HepG2 (cell line): ENCODE measurements around the gene SETD2. TPM values are rescaled to one million over a fixed set of nuclear protein-coding genes. Genes with fewer than 3 reads are reported as not detected.

Experiments
- FOXA3 ChIP-seq: IDR thresholded peaks from 2 replicates; pipeline ENCODE4 v1.6.1; 2016; ENCODE audit warnings: missing genetic modification reagents, missing compliant biosample characterization
- KLF12 ChIP-seq: sonication (generic); formaldehyde crosslinking; IDR thresholded peaks from 2 replicates; pipeline ENCODE4 v1.4.0; 2020; ENCODE audit warnings: missing genetic modification reagents, borderline replicate concordance
- MEIS2 ChIP-seq: sonication (generic); formaldehyde crosslinking; IDR thresholded peaks from 2 replicates; pipeline ENCODE4 v1.9.0; 2021; ENCODE audit warnings: mild to moderate bottlenecking, missing genetic modification reagents
- TGIF2 ChIP-seq: IDR thresholded peaks from 2 replicates; pipeline ENCODE4 v1.6.1; 2016; ENCODE audit warnings: control low read depth, missing compliant biosample characterization
- ZFP62 ChIP-seq: sonication (generic); formaldehyde crosslinking; IDR thresholded peaks from 2 replicates; pipeline ENCODE4 v1.4.0; 2020; ENCODE audit warnings: missing genetic modification reagents
- ZNF558 ChIP-seq: sonication (generic); formaldehyde crosslinking; IDR thresholded peaks from 2 replicates; pipeline ENCODE4 v1.9.0; 2022; ENCODE audit warnings: mild to moderate bottlenecking, missing genetic modification reagents, borderline replicate concordance
- ZNF788 ChIP-seq: sonication (generic); formaldehyde crosslinking; IDR thresholded peaks from 2 replicates; pipeline ENCODE4 v1.5.0; 2020; ENCODE audit warnings: mild to moderate bottlenecking, missing genetic modification reagents, borderline replicate concordance
- ZNF878 ChIP-seq: sonication (generic); formaldehyde crosslinking; IDR thresholded peaks from 2 replicates; pipeline ENCODE4 v1.8.1; 2023; ENCODE audit warnings: mild to moderate bottlenecking, missing genetic modification reagents, moderate library complexity
- ZSCAN9 ChIP-seq: IDR thresholded peaks from 2 replicates; pipeline ENCODE4 v1.6.1; 2016; ENCODE audit warnings: borderline replicate concordance
- polyA plus RNA-seq, 8 experiments: library from polyadenylated mRNA; depleted of rRNA in 3 of 8; stranded (reverse) in 7 of 8; unstranded in 1 of 8; fragments of >200 nt; fragmentation: Illumina TruSeq in 4 of 8; extraction: Trizol in 4 of 8; gene quantifications; 2 replicates each; pipeline versions ENCODE4 v1.2.1 to v1.2.3, GENCODE V29; 2011 to 2016; ENCODE audit warnings: low read depth in 4 of 8, missing spikeins in 1 of 8, mixed read lengths in 1 of 8; ENCODE audit not compliant: insufficient read depth in 1 of 8
- total RNA-seq, 5 experiments: library from RNA; depleted of rRNA; stranded (reverse); fragments of >200 nt; fragmentation: Illumina TruSeq; extraction: Trizol; gene quantifications; 2 replicates each; pipeline ENCODE4 v1.2.3, GENCODE V29; 2016; ENCODE audit warnings: low read depth in 1 of 5
- TF ChIP-seq, protein P1 (sequence below): sonication (generic); formaldehyde crosslinking; IDR thresholded peaks from 2 replicates; pipeline ENCODE4 v1.4.0; 2020; ENCODE audit warnings: missing genetic modification reagents, mild to moderate bottlenecking, borderline replicate concordance
- TF ChIP-seq, protein P2 (sequence below): IDR thresholded peaks from 2 replicates; pipeline ENCODE4 v1.6.1; 2016; ENCODE audit warnings: mild to moderate bottlenecking, missing biosample characterization, missing genetic modification reagents
- TF ChIP-seq, protein P3 (sequence below): sonication (generic); formaldehyde crosslinking; IDR thresholded peaks from 2 replicates; pipeline ENCODE4 v1.4.0; 2020; ENCODE audit warnings: mild to moderate bottlenecking, missing genetic modification reagents
- TF ChIP-seq, protein P4 (sequence below): sonication (generic); formaldehyde crosslinking; conservative IDR thresholded peaks from 2 replicates; pipeline ENCODE4 v1.4.0; 2020; ENCODE audit warnings: mild to moderate bottlenecking, missing genetic modification reagents, moderate library complexity
- TF ChIP-seq, protein P5 (sequence below): sonication (generic); formaldehyde crosslinking; IDR thresholded peaks from 2 replicates; pipeline ENCODE4 v1.4.0; 2020; ENCODE audit warnings: low read depth, mild to moderate bottlenecking, missing genetic modification reagents
- TF ChIP-seq, protein P6 (sequence below): IDR thresholded peaks from 2 replicates; pipeline ENCODE4 v1.6.1; 2016; ENCODE audit warnings: missing compliant biosample characterization, missing genetic modification reagents, borderline replicate concordance

The SETD2 gene
- total and polyA plus RNA-seq, 2 of the 13 experiments (the other 11 are each of a cell fraction or from before 2014, with no cell fraction given) = 14.2 to 24.2 TPM

DNA sequence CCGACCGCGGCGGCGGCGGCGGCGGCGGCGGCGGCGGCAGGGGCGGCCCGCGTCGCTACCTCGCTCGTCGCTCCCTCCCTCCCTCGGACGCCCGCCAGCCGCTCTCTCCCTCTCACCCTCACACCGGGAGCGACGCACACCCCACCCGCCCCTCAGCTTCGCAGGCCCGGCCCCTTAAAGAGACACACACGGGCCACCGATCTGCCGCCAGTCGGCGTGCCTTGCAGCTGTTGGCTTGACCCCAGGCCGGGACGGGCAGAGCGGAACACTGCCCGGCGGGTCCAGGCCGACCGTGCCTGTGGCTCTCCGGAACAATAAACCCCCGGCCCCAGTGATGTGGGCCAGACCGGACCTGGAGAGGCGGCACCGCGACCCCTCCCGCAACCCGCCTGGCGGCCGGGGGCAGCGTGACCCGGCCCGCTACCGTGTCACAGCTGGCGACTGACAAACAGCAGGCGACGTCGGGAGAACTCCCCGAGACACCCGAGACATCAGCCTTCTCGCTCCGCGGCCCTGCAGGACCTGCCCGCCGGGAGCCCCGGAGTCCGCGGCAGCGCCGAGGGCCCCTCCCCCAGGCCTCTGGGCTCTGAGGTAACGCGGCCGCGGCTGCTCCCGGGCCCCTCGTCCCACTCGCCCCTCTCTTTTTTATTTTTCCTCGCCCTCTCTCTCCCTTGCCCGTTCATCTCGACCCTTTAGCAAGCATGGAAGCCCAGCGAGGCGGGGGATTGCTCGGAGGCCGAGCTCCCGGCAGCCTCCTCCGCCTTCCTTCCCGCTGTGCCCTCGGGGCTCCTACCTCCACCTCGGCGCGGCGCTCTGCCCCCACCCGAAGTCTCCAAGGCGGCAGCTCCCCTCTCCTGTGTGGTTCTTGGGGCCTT, at the start of gene SETD2 (continued):
- TF ChIP-seq, protein P1, sequence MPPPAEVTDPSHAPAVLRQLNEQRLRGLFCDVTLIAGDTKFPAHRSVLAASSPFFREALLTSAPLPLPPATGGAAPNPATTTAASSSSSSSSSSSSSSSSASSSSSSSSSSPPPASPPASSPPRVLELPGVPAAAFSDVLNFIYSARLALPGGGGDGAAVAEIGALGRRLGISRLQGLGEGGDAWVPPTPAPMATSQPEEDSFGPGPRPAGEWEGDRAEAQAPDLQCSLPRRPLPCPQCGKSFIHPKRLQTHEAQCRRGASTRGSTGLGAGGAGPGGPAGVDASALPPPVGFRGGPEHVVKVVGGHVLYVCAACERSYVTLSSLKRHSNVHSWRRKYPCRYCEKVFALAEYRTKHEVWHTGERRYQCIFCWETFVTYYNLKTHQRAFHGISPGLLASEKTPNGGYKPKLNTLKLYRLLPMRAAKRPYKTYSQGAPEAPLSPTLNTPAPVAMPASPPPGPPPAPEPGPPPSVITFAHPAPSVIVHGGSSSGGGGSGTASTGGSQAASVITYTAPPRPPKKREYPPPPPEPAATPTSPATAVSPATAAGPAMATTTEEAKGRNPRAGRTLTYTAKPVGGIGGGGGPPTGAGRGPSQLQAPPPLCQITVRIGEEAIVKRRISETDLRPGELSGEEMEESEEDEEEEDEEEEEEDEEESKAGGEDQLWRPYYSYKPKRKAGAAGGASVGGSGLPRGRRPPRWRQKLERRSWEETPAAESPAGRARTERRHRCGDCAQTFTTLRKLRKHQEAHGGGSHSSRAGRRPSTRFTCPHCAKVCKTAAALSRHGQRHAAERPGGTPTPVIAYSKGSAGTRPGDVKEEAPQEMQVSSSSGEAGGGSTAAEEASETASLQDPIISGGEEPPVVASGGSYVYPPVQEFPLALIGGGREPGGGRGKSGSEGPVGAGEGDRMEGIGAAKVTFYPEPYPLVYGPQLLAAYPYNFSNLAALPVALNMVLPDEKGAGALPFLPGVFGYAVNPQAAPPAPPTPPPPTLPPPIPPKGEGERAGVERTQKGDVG (CRISPR knock-in tag) = peak; percentile 37; the same call in 1 of the 2 replicates
- TF ChIP-seq FOXA3 (CRISPR knock-in tag) (0 out of 2 replicates have a peak, but pooled peaks have one; percentile 19), TGIF2 (CRISPR knock-in tag) (peak; percentile 61; the same call in 1 of the 2 replicates), MEIS2 (peak; percentile 61; the same call in 1 of the 2 replicates), ZNF878 (peak; percentile 77; the same call in 1 of the 2 replicates), ZSCAN9 (CRISPR knock-in tag) (no peak), ZNF788 (0 out of 2 replicates have a peak, but pooled peaks have one; percentile 5), ZNF558 (CRISPR knock-in tag) (0 out of 2 replicates have a peak, but pooled peaks have one; percentile 49), KLF12 (CRISPR knock-in tag) (peak; percentile 81), ZFP62 (CRISPR knock-in tag) (no peak)
- TF ChIP-seq, protein P2, sequence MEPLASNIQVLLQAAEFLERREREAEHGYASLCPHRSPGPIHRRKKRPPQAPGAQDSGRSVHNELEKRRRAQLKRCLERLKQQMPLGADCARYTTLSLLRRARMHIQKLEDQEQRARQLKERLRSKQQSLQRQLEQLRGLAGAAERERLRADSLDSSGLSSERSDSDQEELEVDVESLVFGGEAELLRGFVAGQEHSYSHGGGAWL (CRISPR knock-in tag) = peak; percentile 57; the same call in 1 of the 2 replicates
- TF ChIP-seq, protein P3, sequence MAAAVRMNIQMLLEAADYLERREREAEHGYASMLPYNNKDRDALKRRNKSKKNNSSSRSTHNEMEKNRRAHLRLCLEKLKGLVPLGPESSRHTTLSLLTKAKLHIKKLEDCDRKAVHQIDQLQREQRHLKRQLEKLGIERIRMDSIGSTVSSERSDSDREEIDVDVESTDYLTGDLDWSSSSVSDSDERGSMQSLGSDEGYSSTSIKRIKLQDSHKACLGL (CRISPR knock-in tag) = peak; percentile 78; the same call in 1 of the 2 replicates
- TF ChIP-seq, protein P4, sequence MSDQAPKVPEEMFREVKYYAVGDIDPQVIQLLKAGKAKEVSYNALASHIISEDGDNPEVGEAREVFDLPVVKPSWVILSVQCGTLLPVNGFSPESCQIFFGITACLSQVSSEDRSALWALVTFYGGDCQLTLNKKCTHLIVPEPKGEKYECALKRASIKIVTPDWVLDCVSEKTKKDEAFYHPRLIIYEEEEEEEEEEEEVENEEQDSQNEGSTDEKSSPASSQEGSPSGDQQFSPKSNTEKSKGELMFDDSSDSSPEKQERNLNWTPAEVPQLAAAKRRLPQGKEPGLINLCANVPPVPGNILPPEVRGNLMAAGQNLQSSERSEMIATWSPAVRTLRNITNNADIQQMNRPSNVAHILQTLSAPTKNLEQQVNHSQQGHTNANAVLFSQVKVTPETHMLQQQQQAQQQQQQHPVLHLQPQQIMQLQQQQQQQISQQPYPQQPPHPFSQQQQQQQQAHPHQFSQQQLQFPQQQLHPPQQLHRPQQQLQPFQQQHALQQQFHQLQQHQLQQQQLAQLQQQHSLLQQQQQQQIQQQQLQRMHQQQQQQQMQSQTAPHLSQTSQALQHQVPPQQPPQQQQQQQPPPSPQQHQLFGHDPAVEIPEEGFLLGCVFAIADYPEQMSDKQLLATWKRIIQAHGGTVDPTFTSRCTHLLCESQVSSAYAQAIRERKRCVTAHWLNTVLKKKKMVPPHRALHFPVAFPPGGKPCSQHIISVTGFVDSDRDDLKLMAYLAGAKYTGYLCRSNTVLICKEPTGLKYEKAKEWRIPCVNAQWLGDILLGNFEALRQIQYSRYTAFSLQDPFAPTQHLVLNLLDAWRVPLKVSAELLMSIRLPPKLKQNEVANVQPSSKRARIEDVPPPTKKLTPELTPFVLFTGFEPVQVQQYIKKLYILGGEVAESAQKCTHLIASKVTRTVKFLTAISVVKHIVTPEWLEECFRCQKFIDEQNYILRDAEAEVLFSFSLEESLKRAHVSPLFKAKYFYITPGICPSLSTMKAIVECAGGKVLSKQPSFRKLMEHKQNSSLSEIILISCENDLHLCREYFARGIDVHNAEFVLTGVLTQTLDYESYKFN = peak; percentile 32; the same call in 1 of the 2 replicates
- TF ChIP-seq, protein P5, sequence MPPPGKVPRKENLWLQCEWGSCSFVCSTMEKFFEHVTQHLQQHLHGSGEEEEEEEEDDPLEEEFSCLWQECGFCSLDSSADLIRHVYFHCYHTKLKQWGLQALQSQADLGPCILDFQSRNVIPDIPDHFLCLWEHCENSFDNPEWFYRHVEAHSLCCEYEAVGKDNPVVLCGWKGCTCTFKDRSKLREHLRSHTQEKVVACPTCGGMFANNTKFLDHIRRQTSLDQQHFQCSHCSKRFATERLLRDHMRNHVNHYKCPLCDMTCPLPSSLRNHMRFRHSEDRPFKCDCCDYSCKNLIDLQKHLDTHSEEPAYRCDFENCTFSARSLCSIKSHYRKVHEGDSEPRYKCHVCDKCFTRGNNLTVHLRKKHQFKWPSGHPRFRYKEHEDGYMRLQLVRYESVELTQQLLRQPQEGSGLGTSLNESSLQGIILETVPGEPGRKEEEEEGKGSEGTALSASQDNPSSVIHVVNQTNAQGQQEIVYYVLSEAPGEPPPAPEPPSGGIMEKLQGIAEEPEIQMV = peak; percentile 69; the same call in 1 of the 2 replicates
- TF ChIP-seq, protein P6, sequence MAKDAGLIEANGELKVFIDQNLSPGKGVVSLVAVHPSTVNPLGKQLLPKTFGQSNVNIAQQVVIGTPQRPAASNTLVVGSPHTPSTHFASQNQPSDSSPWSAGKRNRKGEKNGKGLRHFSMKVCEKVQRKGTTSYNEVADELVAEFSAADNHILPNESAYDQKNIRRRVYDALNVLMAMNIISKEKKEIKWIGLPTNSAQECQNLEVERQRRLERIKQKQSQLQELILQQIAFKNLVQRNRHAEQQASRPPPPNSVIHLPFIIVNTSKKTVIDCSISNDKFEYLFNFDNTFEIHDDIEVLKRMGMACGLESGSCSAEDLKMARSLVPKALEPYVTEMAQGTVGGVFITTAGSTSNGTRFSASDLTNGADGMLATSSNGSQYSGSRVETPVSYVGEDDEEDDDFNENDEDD (CRISPR knock-in tag) = peak; percentile 47; the same call in 1 of the 2 replicates
